GM12873 (cell line): Measurements from ENCODE around the gene MICAL2.

Source experiments
- TF ChIP-seq, protein P1 (sequence below): IDR thresholded peaks from 2 replicates; pipeline ENCODE4 v1.5.1; 2012; ENCODE audit warnings: low read depth, mild to moderate bottlenecking, moderate library complexity, low read length, control low read depth; ENCODE audit not compliant: insufficient read depth; ENCODE audit errors: missing control alignments

Gene MICAL2

DNA sequence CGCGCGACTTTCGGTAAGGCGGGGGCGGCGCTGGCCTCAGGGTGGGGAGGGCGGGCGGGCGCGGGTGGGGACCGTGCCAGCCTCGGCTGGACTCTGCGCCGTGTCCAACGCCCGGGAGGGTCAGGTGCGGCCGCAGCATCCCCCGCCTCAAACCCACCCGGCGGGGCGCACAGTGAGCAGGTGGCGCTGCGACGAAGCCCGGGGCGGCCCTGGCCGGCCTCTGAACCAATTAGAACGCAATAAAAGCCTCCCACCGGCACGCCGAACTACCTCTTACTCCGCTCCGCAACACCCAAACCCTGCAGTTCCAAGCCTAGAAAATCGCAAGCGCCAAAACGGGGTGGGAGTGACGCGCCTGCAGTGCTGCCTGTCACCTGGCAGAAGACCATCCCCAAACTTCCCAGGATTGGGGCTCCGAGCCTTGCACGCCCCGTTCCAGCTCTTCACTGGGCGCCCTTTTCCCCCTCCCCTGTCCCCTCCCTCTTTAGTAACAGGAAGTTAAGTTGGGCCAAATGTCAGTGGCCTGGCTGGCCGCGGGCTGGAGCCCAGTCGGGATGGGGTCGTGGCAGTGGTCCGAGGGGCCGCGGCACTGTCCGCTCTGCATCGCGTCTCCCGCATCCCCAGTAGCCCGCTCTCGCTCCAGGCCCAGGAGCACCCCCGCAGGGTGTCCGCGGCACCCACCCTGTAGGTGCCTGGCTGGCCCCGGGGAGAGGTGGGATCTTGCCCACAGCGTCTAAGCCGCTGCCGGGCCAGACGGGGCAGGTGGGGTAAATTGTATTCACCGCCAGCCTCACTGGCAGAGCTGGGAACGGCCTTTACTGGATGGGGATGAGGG is 541 bp downstream of the MICAL2 start:
- TF ChIP-seq, protein P1, sequence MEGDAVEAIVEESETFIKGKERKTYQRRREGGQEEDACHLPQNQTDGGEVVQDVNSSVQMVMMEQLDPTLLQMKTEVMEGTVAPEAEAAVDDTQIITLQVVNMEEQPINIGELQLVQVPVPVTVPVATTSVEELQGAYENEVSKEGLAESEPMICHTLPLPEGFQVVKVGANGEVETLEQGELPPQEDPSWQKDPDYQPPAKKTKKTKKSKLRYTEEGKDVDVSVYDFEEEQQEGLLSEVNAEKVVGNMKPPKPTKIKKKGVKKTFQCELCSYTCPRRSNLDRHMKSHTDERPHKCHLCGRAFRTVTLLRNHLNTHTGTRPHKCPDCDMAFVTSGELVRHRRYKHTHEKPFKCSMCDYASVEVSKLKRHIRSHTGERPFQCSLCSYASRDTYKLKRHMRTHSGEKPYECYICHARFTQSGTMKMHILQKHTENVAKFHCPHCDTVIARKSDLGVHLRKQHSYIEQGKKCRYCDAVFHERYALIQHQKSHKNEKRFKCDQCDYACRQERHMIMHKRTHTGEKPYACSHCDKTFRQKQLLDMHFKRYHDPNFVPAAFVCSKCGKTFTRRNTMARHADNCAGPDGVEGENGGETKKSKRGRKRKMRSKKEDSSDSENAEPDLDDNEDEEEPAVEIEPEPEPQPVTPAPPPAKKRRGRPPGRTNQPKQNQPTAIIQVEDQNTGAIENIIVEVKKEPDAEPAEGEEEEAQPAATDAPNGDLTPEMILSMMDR = no peak

DNA sequence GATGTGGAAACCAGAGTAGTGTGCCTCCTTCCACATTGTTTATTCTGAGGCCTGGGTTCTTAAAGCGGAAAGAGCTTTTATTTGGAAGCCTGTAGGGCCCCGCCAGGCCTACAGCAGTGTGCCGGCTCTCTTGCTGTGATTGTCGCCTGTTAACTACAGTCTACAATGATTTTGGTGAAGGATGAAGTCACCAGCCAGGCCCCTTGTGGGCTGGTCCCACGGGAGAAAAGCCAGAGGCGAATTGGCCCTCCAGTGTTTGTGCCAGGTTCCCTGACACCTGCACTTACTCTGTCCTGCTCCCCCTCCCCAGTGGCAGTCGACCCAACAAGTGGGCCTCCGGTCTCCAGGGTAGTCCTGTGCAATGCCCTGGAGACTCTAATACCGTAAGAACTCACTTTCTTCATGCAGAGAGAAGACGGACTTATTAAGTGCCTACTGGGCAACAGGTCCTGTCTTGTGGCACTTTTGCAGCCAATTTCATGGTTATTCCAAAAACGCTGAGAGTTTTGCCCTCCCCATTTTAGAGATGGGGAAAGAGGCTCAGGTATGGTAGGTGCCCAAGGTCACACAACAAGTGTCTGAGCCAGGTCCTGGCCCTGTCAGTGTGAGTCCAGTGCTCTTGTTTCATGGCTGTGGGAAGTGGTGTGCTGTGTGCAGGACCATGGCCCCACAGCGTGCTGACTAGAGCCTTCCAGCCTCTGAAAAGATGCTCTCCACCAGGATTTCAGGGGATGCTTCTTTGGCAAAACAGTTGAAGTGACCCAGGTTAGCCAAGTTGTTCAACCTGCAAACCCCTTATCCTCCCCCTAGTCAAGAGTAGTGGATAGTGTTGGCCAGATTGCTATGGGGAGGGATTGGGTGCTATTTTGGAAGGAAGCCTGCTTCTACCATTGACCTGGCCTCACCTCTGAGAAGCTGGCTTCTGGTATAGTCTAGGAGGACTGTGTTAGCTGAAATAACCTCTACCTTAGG is 1.4 kb downstream of the MICAL2 start:
- TF ChIP-seq, protein P1 = no peak

DNA sequence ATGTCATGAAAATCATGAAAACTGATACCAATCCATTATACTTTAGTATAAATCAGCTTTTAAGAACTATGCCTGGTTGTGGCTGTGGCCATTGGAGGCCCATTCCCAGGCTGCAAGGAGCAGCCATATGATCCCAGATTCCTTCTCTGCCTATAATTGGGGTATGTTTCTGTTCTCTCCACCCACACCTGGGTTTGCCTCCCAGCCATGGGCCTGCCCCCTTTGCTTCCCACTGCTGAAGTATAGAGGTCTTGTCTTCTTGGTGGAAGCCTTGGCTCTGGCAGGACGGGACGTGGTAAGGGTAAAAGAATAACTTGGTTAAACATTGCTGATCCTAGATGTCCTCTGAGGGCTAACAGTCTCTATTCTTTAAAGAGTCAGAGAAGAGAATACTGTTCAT is 2.4 kb downstream of the MICAL2 start:
- TF ChIP-seq, protein P1 = no peak

DNA sequence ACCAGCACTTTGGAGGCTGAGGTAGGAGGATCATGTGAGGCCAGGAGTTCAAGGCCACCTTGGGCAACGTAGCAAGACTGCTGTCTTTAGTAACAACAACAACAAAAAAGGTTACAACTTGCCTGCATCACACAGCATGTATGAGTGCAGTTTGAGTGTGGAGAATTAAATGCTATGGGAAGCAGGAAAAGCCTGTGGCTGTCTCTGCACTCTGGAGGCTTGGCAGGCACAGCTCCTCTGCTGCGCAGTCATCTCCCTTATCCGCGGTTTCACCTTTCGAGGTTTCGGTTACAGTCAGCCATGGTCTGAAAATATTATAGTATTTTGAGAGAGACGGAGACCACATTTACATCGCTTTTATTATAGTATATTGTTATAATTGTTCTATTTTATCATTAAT is 2.9 kb downstream of the MICAL2 start:
- TF ChIP-seq, protein P1 = no peak

DNA sequence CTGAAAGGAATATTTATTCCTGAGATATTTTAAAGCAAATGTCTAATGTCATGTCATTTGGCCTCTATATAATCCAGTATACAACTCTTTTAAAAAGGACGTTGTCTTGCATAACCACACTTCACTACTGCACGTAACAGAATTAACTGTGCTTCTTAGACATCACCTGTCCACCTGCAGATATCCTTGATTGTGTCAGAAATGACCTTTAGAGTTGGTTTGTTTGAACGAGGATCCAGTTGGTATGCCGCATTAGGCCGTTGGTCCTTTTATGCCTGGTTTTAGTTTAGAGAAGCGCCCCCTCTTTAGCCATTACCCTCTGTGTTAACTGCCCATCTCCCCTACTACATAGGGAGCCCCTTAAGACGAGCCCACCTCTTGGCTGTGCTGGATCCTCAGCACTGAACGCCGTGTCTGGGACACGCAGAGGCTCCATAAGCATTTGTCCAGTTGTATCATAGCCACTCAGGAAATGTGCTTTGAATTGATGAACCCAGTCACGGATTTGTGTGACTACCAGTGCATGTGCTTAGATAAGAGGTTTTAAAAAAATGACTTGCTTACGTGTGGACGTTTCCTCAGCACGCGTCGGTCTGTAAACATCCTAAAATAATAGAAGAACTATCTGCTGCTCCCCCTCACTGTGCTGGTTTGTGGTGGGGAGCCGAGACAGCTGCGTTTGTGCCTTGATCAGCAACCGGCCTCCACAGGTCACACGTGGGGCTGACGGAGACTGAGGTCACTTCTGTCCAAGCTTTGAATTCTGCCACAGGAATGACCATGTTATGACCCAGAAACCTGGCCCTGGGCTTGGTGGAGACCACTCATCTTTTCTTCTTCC is 4.0 kb downstream of the MICAL2 start:
- TF ChIP-seq, protein P1 = no peak

DNA sequence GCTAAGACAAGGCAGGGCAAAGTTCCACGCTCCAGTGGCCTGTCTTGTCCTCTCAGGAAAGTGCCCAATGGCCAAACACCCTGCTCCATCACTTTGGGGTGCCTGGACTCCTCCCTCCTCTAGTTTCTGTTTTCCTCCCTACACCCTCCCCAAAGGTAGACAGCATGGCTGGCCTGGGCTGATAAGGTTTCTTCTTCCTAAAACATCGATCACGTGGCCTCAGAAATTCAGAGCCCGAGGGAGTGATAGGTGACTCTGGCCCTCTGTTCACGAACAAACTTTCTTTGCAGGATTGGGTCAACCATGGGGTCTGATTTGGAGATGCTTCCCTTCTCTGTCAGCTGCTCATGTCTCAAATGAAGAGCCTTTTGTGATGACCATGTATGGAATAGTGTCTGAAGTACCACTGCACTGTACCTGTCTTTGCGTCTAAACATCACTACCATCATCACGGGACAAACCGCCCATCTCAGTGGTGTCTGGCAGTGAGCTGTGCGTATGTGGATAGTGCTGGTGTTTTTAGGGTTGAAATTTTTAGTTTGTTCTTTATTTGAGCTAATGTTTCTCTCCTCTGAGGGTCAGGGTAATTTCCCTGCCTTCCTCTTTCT is 6.1 kb downstream of the MICAL2 start:
- TF ChIP-seq, protein P1 = no peak
